B cell (primary cell): Measurements from ENCODE around the gene EMP2. TPM values are rescaled to one million over a fixed set of nuclear protein-coding genes. Genes with fewer than 3 reads are reported as not detected.
A peak's percentile ranks its signal among the peaks of the same experiment; 100 is the strongest.

ENCODE experiments used
- ATAC-seq: fragments of 200-7000 bp; cut with Tn5 transposase; one replicate; pipeline ENCODE4 v1.10.0; 2021; ENCODE audit warnings: low read depth, mild to moderate bottlenecking, moderate number of reproducible peaks, moderate library complexity
- CTCF ChIA-PET: fragments of 350-600 bp; sonication (Branson Sonifier 250); formaldehyde crosslinking; loops from one replicate; lab custom pipeline; 2021; ENCODE audit warnings: antibody characterized with exemption, inconsistent platforms; lab: Charles Lee
- POLR2A ChIA-PET: fragments of 350-600 bp; sonication (Branson Sonifier 250); formaldehyde crosslinking; loops from one replicate; lab custom pipeline; 2021; ENCODE audit warnings: antibody characterized with exemption; lab: Charles Lee
- DNase-seq: peaks from one replicate; pipeline ENCODE4 v3.0.0; 2013
- H2AFZ ChIP-seq: 2 replicates; pipeline ENCODE4 v1.6.1; 2012; ENCODE audit warnings: mild to moderate bottlenecking, low read depth, low read length; ENCODE audit not compliant: insufficient read depth, poor library complexity, severe bottlenecking
- H3K27ac ChIP-seq, 2 donors: 1 replicate in 1 of 2; 2 replicates in 1 of 2; pipeline ENCODE4 v1.5.1; 2012 to 2013; ENCODE audit warnings: low read length in 2 of 2, mild to moderate bottlenecking in 2 of 2, moderate library complexity in 1 of 2
- H3K27me3 ChIP-seq, 4 experiments: fragments of 200-600 bp in 1 of 4; sonication (generic) in 1 of 4; replicated peaks in 1 of 4; 1 replicate in 2 of 4; 2 replicates in 2 of 4; pipeline versions ENCODE4 v1.6.1 to v1.7.0; 2013 to 2016; ENCODE audit warnings: low read length in 3 of 4, mild to moderate bottlenecking in 2 of 4, mixed read lengths in 1 of 4, moderate library complexity in 1 of 4; ENCODE audit not compliant: insufficient read depth in 4 of 4, control insufficient read depth in 3 of 4; ENCODE audit errors: control extremely low read depth in 1 of 4
- H3K36me3 ChIP-seq, 2 experiments: replicated peaks in 1 of 2; 1 replicate in 1 of 2; 2 replicates in 1 of 2; pipeline versions ENCODE4 v1.6.1 to v1.7.1; 2013; ENCODE audit warnings: low read length in 1 of 2; ENCODE audit not compliant: insufficient read depth in 2 of 2, control insufficient read depth in 1 of 2; ENCODE audit errors: control extremely low read depth in 1 of 2, extremely low read depth in 1 of 2
- H3K4me1 ChIP-seq, 2 donors: fragments of 200-600 bp in 1 of 2; sonication (generic) in 1 of 2; 1 replicate in 1 of 2; 2 replicates in 1 of 2; pipeline versions ENCODE4 v1.5.1 to v1.6.1; 2013 to 2017; ENCODE audit warnings: low read length in 2 of 2; ENCODE audit not compliant: control insufficient read depth in 2 of 2, insufficient read depth in 2 of 2
- H3K4me2 ChIP-seq: replicated peaks from 2 replicates; pipeline ENCODE3; 2012; ENCODE audit warnings: mild to moderate bottlenecking, low read depth, low read length; ENCODE audit not compliant: poor library complexity, severe bottlenecking
- H3K4me3 ChIP-seq, 5 experiments: fragments of 200-600 bp in 1 of 5; sonication (generic) in 1 of 5; 1 replicate in 3 of 5; 2 replicates in 2 of 5; pipeline versions ENCODE4 v1.5.1 to v1.7.0; 2011 to 2016; ENCODE audit warnings: low read length in 4 of 5, mild to moderate bottlenecking in 4 of 5, low read depth in 2 of 5, control low read depth in 1 of 5, moderate library complexity in 1 of 5; ENCODE audit not compliant: insufficient read depth in 1 of 5; ENCODE audit errors: control extremely low read depth in 1 of 5, extremely low read depth in 1 of 5
- H3K79me2 ChIP-seq: fragments of 200-600 bp; sonication (generic); one replicate; pipeline ENCODE4 v1.6.0; 2016; ENCODE audit warnings: low read length; ENCODE audit not compliant: control insufficient read depth, insufficient read depth
- H3K9ac ChIP-seq: fragments of 200-600 bp; sonication (generic); 2 replicates; pipeline ENCODE4 v1.6.1; 2017; ENCODE audit warnings: mild to moderate bottlenecking, low read length, moderate library complexity
- H3K9me3 ChIP-seq, 3 donors: one replicate each; pipeline versions ENCODE4 v1.6.1 to v1.7.1; 2013; ENCODE audit warnings: low read length in 2 of 3; ENCODE audit not compliant: control insufficient read depth in 2 of 3, insufficient read depth in 1 of 3; ENCODE audit errors: control extremely low read depth in 1 of 3
- H4K20me1 ChIP-seq: 2 replicates; pipeline ENCODE4 v1.6.0; 2012; ENCODE audit warnings: mild to moderate bottlenecking, low read length; ENCODE audit not compliant: insufficient read depth, control insufficient read depth, poor library complexity, severe bottlenecking
- H3K27ac Mint-ChIP-seq: one replicate; pipeline ENCODE4 v1.8.0; 2021; ENCODE audit warnings: mixed read lengths
- H3K27me3 Mint-ChIP-seq: one replicate; pipeline ENCODE4 v1.8.0; 2021; ENCODE audit warnings: mixed read lengths
- H3K4me1 Mint-ChIP-seq: one replicate; pipeline ENCODE4 v1.8.0; 2021; ENCODE audit warnings: mixed read lengths
- H3K4me3 Mint-ChIP-seq: one replicate; pipeline ENCODE4 v1.8.0; 2021; ENCODE audit warnings: mixed read lengths
- H3K9me3 Mint-ChIP-seq: one replicate; pipeline ENCODE4 v1.8.0; 2022; ENCODE audit warnings: mixed read lengths; ENCODE audit not compliant: insufficient read depth
- EZH2 ChIP-seq: IDR thresholded peaks from 2 replicates; pipeline ENCODE4 v1.6.1; 2012; ENCODE audit warnings: borderline replicate concordance, low read depth, mild to moderate bottlenecking, moderate library complexity, low read length; ENCODE audit not compliant: insufficient read depth, poor library complexity, severe bottlenecking
- WGBS: methylation state at CpG from one replicate; pipeline ENCODE4 v1.1.5; 2013; ENCODE audit warnings: missing lambda C conversion rate; ENCODE audit not compliant: insufficient coverage; 5-methylcytosine and 5-hydroxymethylcytosine counted together
- intact Hi-C: fragments of 100-400 bp; cut with micrococcal nuclease; formaldehyde crosslinking; loops from one replicate; pipeline ENCODE4 v1.10.0; 2022
- polyA plus RNA-seq: library from polyadenylated mRNA; depleted of rRNA; stranded (reverse); fragments of >200 nt; gene quantifications from 2 replicates; pipeline ENCODE4 v1.2.3, GENCODE V29; 2012
- total RNA-seq, 2 donors: library from RNA; stranded (reverse); fragments of 120-200 nt in 1 of 2; gene quantifications; 1 replicate in 1 of 2; 2 replicates in 1 of 2; pipeline versions ENCODE4 v1.2.3 to v1.2.4, GENCODE V29; 2013 to 2022
- TF ChIP-seq, protein P1 (sequence below): fragments of 200-600 bp; IDR thresholded peaks from one replicate; pipeline ENCODE4 v1.8.0; 2022; ENCODE audit warnings: antibody characterized with exemption, mild to moderate bottlenecking

Gene EMP2
- total and polyA plus RNA-seq, 2 donors (not counting 1 experiment from before 2014, with no cell fraction given) = 0.01 TPM; not detected in 1

DNA sequence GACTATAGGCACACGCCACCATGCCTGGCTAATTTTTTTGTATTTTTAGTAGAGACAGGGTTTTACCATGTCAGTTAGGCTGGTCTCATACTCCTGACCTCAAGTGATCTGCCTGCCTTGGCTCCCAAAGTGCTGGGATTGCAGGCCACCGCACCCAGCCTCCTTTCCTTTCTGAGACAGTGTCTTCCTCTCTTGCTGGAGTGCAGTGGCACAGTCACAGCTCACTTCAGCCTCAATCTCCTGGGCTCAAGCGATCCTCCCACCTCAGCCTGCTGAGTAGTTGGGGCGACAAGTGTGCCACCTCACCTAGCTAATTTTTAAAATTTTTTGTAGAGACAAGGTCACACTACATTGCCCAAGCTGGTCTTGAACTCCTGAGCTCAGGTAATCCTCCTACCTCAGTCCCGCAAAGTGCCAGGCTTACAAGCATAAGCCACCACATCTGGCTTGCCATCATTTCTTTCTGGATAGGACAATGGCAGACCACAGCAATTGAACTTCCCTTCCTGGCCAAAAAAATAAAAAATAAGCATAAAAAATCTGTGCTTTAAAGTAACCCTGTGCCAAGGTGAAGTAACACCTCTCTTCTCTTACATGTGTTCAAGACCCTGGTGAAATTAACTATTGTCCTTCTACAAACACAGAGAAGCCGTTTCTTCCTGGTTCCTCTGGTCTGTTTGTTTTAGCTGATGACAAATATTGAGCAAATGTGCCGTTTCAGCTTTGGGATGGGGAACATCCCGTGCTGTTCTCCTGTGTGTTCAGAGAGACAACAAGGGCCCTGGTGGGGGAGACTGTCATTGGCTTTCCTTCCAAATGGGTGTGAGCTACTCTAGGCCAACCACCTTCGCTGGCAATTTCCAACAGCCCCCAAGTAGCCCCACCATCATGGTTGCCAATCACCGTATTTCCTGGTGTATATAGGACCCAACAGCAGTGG lies 60.2 kb downstream of the EMP2 start:
- TF ChIP-seq EZH2 = no peak
- TF ChIP-seq, protein P1, sequence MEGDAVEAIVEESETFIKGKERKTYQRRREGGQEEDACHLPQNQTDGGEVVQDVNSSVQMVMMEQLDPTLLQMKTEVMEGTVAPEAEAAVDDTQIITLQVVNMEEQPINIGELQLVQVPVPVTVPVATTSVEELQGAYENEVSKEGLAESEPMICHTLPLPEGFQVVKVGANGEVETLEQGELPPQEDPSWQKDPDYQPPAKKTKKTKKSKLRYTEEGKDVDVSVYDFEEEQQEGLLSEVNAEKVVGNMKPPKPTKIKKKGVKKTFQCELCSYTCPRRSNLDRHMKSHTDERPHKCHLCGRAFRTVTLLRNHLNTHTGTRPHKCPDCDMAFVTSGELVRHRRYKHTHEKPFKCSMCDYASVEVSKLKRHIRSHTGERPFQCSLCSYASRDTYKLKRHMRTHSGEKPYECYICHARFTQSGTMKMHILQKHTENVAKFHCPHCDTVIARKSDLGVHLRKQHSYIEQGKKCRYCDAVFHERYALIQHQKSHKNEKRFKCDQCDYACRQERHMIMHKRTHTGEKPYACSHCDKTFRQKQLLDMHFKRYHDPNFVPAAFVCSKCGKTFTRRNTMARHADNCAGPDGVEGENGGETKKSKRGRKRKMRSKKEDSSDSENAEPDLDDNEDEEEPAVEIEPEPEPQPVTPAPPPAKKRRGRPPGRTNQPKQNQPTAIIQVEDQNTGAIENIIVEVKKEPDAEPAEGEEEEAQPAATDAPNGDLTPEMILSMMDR = no peak
- Histone ChIP-seq H3K4me2 (no peak overlapping the region), H3K79me2 (no peaks in the 10 kb centered on the region), H3K9me3 (peaks cover 0 to 7% (median 0%) of the 10 kb centered on the region in 3 donors), H3K4me1 (peaks cover 0 to 3% of the 10 kb centered on the region in 2 donors), H2AFZ (no peak overlapping the region), H3K4me3 (no peak overlapping the region), H3K9ac (no peak overlapping the region), H4K20me1 (no peaks in the 10 kb centered on the region), H3K27me3 (no peaks in the 10 kb centered on the region), H3K27ac (no peak overlapping the region), H3K36me3 (no peaks in the 10 kb centered on the region)
- intact Hi-C loops = no loop called here
- WGBS = 87% methylated on average over 4 of the region's 10 CpGs
- no peaks in the 10 kb centered on the region for H3K9me3 Mint-ChIP-seq
- ATAC-seq (no peak), DNase-seq (no peak)
- POLR2A ChIA-PET = no interaction called here
- H3K27me3 Mint-ChIP-seq = no peaks in the 10 kb centered on the region
- peaks cover 2% of the 10 kb centered on the region for H3K4me1 Mint-ChIP-seq
- H3K27ac Mint-ChIP-seq = peak overlapping the region; percentile 32
- CTCF ChIA-PET = interaction anchor here (0.6 to 4.8 kb wide), 15 partner anchors 19 to 1625 kb away, joined by 3 to 55 read pairs (median 4); no protein-coding TSS in a partner anchor
- no peak overlapping the region for H3K4me3 Mint-ChIP-seq

DNA sequence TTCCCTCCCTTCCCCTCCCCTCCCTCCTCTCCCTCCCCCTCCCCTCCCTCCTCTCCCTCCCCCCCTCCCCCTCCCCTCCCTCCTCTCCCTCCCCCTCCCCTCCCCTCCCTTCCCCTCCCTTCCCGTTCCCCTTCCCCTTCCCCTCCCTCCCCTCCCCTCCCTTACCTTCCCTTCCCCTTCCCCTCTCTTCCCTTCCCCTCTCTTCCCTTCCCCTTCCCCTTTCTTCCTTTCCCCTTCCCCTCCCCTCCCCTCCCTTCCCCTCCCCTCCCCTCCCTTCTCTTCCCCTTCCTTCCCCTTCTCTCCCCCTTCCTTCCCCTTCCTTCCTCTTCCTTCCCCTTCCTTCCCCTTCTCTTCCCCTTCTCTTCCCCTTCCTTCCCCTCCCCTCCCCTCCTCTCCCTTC lies 61.1 kb downstream of the EMP2 start:
- H3K36me3 ChIP-seq = no peaks in the 10 kb centered on the region
- no peak overlapping the region for H3K4me2 ChIP-seq
- no peak overlapping the region for H3K9ac ChIP-seq
- ChIA-PET POLR2A (no interaction called here), CTCF (interaction anchor here (2.4 to 4.8 kb wide), 3 partner anchors 33 to 399 kb away, joined by 6 to 55 read pairs (median 20); no protein-coding TSS in a partner anchor)
- intact Hi-C loops = no loop called here
- DNase-seq = no peak
- H3K27ac Mint-ChIP-seq = no peak overlapping the region
- H3K27me3 Mint-ChIP-seq = no peaks in the 10 kb centered on the region
- peaks cover 7 to 10% of the 10 kb centered on the region in 2 donors for H3K4me1 ChIP-seq
- no peaks in the 10 kb centered on the region for H3K79me2 ChIP-seq
- no peak overlapping the region for H3K27ac ChIP-seq
- H4K20me1 ChIP-seq = no peaks in the 10 kb centered on the region
- H3K4me1 Mint-ChIP-seq = peaks cover 11% of the 10 kb centered on the region
- no peak for ATAC-seq
- H3K9me3 ChIP-seq = peaks cover 0 to 7% (median 0%) of the 10 kb centered on the region in 3 donors
- H3K4me3 ChIP-seq = no peak overlapping the region
- WGBS = no CpG with 5 or more reads among the region's 1 CpG
- H3K9me3 Mint-ChIP-seq = no peaks in the 10 kb centered on the region
- no peak overlapping the region for H2AFZ ChIP-seq
- no peaks in the 10 kb centered on the region for H3K27me3 ChIP-seq
- TF ChIP-seq, protein P1 = no peak
- TF ChIP-seq EZH2 = no peak
- H3K4me3 Mint-ChIP-seq = no peak overlapping the region
